ENCODE results near the gene TPCN2.

GRCh38 chr11:69108030-69108429 lies 59.3 kb downstream of the TPCN2 start:
- TF ChIP-seq CTCF (IDR thresholded peaks at IDR 0.05), result no peak
- TF ChIP-seq POLR2A (IDR thresholded peaks at IDR 0.05), result no peak

Data from heart left ventricle (tissue), 13 donors.